NAMALWA (cell line): ENCODE results near the gene SH3GL3.

Experiments used
- DNase-seq: peaks from one replicate; pipeline ENCODE4 v3.0.0-alpha.2; 2015; ENCODE audit warnings: low spot score

The SH3GL3 gene

DNA sequence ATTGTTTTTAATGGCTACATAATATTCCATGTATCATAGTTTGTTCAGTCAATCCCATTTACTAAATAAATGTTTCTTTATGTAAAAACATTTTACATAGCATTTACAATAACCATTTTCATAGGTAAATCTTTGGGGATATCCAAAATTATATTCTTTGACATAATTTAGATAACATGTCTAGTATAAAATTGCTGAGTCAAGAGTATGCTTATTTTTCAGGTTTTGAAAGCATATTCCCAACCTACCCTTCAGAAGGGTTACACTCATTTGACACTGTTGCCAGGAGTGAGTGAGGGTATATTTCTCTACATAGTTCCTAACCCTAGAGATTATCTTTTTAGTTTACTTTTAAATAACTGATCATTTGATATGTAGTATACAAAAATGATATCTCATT is 122.2 kb downstream of the SH3GL3 start:
- DNase-seq, result no peak

DNA sequence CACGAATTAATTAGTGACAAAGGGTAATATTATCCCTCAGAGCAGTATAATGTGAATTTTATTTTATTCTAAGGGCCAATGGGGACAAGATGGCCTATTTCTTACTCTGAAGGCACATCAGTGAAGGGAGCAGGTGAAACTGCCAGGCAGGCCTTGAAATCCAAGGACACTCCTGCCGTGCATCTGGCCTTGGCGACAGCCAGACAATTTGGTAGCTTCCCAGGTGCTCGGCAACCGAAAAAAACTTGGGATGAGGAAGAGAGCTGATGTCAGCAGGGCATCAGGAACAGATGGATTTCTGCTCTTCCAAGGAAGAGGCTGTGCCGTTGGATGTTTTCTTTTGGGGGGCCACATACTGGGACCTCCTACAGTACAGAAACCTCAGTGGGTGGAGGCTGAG is 123.6 kb downstream of the SH3GL3 start:
- DNase-seq, result no peak

DNA sequence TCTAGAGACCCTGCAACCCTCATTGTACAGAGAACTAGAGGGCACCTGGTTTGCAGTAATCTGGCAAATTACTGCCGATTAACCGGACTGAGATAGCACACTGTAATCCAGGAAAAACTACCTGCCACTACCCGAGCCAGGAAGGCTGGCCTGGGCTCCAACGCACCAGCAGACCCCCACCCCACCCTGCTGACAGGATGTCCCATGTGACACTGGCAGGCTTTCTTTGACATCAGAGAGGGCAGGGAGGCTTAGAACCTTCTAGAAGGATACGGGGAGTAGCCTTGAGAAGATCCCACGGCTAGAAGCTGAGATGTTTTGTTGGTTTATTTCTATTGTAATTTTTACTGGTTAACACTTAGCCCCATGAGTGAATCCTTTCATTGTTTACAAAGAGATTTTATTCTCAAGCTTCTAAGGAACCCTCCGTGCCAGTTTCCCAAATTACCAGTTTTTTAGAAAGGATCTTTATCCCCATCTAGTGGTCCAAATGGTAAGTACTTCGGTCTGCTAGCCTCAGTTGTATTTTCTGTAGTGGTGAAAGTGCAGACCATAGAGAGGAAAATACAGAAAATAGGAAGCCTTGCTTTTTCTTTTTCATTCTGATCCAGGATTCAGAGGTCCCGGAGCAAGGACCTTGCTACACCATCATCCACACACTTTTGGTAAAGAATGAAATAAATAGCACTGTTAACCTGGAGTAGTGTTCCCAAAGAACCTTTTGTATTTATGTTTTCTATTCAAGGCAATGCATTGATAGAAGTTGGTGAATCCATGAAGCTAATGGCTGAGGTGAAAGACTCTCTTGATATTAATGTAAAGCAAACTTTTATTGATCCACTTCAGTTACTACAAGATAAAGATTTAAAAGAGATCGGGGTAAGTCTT is 124.9 kb downstream of the SH3GL3 start:
- peak; percentile 63 for DNase-seq

- no peak for DNase-seq
Measured at GRCh38 chr15:83574345-83574744, 127.2 kb downstream of the SH3GL3 start.

DNA sequence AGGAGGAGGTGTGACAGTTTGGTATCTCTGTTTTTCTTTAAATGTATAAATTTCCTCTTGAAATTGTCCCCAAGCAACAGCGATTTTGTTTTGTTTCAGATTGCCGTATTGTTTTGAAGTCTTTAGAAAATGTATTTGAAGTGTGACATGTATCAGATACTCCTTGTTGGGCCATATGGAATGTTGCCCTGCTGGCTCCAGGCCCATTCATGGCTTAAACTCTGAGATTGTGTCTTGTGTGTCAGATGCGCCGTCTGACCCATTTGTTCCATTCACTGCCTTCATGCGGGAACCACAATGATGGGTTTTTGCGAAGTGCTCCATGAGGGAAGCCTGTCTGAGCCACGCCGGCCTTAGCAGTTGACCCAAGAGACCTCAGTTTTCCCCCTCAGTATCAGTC is 131.6 kb downstream of the SH3GL3 start:
- no peak for DNase-seq

- no peak for DNase-seq
Measured at GRCh38 chr15:83581381-83581780, 134.2 kb downstream of the SH3GL3 start.

GRCh38 chr15:83582381-83582780 is 135.2 kb downstream of the SH3GL3 start:
- no peak for DNase-seq

DNA sequence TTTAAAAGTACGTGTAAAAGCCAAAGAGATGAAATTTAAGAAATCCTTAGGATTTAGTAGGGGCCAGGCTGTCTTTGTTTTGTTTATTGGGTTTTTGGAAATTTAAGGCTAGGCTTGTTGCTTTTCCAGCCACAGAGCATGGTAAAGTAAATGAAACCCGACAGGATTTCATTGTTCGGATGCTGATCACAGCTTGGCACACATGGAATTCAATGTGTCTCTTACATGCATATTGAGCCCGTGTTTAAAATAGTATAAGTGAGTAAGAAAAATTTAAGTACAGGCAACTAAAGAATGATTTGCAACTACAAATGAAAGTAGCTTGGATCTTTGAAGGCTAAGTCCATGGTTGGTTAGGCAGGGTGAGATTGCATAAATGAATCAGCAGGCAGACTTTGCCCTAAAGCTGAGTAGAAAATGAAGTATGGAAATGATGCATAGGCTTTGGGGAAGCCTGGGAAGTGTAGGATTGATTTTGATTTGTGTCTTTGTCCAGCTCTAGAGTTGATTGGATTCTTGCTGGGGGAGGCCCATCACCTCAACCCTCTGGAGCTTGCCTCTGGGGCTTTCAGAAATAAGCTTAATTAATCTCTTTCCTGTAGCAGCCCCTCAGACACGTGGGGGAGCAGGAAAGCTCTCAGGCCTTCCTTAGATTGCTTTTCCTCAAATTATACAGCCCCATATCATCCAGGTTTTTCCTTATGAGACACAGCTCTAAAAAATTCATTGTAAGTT is 138.6 kb downstream of the SH3GL3 start:
- no peak for DNase-seq

DNA sequence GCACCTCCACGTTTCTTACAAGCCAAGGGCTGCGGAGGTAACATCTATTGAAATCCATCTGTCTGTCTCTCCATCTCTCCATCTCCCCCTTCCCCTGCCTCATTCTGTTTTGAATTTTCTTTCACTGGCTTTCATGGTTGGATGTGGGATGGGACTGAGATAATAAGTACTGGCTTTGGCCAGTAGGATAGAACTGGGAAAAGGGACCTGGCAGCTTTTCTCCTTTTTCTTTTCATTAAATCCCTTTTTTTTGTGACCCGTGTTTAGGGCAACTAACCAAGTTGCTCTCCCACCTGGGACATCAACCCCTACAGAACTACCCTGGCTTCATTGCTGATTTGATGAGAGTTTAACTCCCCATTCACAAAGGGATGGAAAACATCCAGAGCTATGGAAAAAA is 139.9 kb downstream of the SH3GL3 start:
- DNase-seq, result no peak

DNA sequence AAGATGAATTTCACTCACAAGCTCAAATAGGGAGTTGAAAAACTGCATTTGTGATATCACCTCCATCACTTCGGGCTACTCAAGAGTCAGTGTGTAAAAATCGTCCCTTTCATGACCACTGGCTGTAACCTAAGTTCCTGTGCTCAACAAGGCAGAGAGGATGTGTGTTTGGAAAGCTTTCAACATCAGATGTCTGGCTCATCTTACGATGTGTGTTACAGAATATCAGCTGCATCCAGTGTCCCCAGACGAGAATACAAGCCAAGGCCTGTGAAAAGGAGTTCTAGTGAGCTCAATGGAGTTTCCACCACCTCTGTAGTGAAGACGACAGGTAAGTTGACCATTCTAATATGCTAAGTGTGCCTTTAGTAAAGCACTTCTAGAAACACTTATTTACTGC is 141.3 kb downstream of the SH3GL3 start:
- DNase-seq, result no peak

- no peak for DNase-seq
Measured at GRCh38 chr15:83592370-83593040, 145.4 kb downstream of the SH3GL3 start.

DNA sequence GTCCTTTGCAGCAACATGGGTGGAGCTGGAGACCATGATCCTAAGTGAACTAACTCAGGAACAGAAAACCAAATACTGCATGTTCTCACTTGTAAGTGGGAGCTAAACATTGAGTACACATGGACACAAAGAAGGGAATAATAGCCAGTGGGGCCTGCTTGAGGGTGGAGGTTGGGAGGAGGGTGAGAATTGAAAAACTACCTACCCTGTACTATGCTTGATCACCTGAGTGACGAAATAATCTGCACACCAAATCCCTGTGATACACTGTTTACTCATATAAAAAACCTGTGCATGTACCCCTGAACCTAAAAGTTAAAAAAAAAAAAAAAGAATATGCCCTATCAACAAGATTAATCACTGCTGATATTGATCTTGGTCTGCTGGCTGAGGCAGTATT is 148.1 kb downstream of the SH3GL3 start:
- no peak for DNase-seq

GRCh38 chr15:83598031-83598430 is 150.9 kb downstream of the SH3GL3 start:
- DNase-seq, result no peak

DNA sequence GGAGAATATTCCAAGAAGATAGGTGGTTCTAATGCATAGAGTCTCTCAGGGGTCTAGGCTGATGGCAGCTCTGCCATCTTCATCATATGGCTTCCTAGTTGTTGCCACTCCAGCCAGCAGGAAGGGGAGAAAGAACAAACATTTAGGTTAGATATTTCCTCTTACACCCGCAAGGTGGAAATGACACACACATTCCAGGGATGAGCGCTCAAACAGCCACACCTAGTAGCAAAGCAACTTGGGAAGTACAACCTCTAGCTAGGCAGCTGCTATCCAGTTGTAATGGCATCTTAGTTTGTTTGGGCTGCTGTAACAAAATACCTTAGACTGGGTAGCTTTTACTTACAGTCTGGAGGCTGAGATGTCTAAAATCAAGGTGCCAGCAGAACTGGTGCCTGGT is 154.9 kb downstream of the SH3GL3 start:
- no peak for DNase-seq

GRCh38 chr15:83604549-83604948 is 157.4 kb downstream of the SH3GL3 start:
- no peak for DNase-seq

GRCh38 chr15:83605111-83605945 is 158.2 kb downstream of the SH3GL3 start:
- no peak for DNase-seq

- DNase-seq, result no peak
Measured at GRCh38 chr15:83610132-83610531, 163.0 kb downstream of the SH3GL3 start.

DNA sequence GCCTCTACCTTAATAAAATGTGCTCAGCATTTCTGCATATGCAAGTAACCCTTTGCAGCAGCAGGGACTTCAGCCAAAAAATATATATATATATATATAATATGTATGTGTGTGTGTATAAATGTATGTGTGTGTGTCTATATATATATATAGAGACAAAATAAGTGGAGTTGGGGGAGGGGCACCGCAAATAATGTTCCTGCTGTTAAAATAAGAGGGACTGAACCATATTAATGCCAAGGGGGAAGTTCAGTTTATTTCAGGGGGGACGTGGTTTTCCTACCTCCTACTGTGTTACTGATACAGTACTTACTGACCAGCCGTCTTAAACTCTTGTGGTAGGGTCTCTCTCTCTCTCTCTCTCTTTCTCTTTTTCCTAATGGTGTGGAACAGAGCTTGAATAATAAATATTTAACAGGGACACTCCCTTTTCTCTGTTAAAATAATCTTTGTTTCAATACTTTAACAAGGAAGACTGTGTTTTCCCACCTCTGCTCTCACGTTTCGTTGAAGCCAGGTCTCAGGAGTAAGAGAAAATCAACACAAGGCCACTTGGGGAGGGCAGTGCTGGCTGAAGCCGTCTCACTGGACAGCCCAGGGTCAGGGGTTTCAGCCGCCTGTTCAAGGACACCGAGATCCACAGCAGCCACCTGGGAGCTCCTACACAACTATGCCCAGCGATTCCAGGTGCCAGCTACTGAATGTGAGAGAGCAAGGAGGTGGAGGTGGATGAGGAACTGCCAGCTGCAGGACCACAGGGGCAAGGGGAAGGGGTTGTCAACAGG is 164.0 kb downstream of the SH3GL3 start:
- no peak for DNase-seq

DNA sequence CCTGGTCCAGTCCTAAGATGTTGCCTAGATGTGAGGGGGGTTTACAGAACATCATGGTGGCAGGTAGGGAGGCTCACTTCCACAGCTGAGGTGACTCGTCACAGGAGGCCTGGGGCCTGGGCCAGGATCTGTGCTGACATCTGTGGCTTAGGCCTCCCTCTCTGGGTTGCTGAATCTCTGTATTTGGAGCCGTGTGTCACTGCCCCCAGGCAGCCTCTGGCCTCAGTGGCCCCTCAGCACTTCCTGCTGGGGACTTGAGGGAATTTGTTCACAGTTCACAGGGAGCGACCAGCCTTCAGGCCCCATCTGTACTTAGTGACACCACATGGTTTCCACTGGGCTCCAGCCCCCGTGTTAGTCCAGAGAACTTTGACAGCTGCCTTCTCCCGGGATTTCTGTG is 165.1 kb downstream of the SH3GL3 start:
- DNase-seq, result no peak

DNA sequence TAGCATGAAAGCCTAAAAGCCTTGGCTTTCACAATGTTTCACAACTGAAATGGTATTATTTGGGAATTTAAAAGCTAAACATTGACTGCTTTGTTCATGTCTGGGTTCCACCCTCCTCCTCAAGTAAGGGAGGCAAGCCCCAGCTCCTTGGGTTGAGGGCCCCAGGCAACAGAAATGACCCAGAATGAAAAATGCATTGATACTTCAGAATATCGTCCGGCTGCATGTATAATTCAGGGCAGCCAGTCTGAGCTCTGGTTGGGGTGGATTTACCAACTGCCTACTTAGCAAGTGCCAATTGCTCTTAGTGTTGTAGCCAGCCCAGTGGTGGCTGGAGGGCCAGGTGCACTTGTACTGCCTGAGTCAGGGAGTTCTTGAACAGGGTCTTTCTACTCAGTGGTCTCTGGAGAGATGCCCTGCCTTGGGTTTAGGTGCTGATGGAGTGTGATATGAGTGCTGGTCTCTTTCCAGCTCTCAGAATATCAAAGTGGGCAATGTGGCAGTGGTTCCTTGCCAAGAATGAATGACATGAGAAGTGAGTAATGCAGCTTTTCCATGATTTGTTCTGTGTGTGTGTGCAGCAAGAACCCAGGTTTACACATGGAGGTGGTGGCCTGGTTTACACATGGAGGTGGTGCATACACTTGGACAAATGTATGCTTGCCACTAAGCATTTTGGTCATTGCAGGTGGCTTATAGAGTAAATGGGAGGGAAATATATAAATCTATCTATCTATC is 165.9 kb downstream of the SH3GL3 start:
- no peak for DNase-seq
